HG03103 (cell line): Measurements from ENCODE around the gene SERTAD4.

Experiments
- ATAC-seq: cut with Tn5 transposase; IDR thresholded peaks from one replicate; pipeline ENCODE4 v1.9.1; 2021; ENCODE audit warnings: low read depth; ENCODE audit not compliant: unreplicated experiment

The SERTAD4 gene

GRCh38 chr1:210231846-210232510 lies 618 bp upstream of the SERTAD4 start:
- no peak for ATAC-seq

GRCh38 chr1:210233216-210233494 lies 559 bp downstream of the SERTAD4 start:
- ATAC-seq, result no peak

GRCh38 chr1:210233495-210234328 lies 1.1 kb downstream of the SERTAD4 start:
- no peak for ATAC-seq

GRCh38 chr1:210234329-210234757 lies 1.7 kb downstream of the SERTAD4 start:
- no peak for ATAC-seq

GRCh38 chr1:210235363-210236053 lies 2.9 kb downstream of the SERTAD4 start:
- ATAC-seq, result no peak

GRCh38 chr1:210236386-210236839 lies 3.8 kb downstream of the SERTAD4 start:
- no peak for ATAC-seq

GRCh38 chr1:210236840-210237409 lies 4.3 kb downstream of the SERTAD4 start:
- no peak for ATAC-seq

- ATAC-seq, result no peak
These were observed 4.9 kb downstream of the SERTAD4 start for GRCh38 chr1:210237479-210237878.

- no peak for ATAC-seq
These were observed 5.4 kb downstream of the SERTAD4 start for GRCh38 chr1:210237981-210238380.

- ATAC-seq, result no peak
These were observed 6.9 kb downstream of the SERTAD4 start for GRCh38 chr1:210239349-210240111.

- no peak for ATAC-seq
These were observed 8.5 kb downstream of the SERTAD4 start for GRCh38 chr1:210241121-210241520.

GRCh38 chr1:210244746-210245367 lies 12.3 kb downstream of the SERTAD4 start:
- no peak for ATAC-seq

GRCh38 chr1:210246447-210246846 lies 13.9 kb downstream of the SERTAD4 start:
- no peak for ATAC-seq

- no peak for ATAC-seq
These were observed 15.7 kb downstream of the SERTAD4 start for GRCh38 chr1:210248341-210248740.

- ATAC-seq, result no peak
These were observed 18.0 kb downstream of the SERTAD4 start for GRCh38 chr1:210250665-210250997.

GRCh38 chr1:210250998-210251679 lies 18.5 kb downstream of the SERTAD4 start:
- ATAC-seq, result no peak

GRCh38 chr1:210251680-210252490 lies 19.3 kb downstream of the SERTAD4 start:
- ATAC-seq, result no peak

- no peak for ATAC-seq
These were observed 20.0 kb downstream of the SERTAD4 start for GRCh38 chr1:210252621-210253051.

- ATAC-seq, result no peak
These were observed 21.7 kb downstream of the SERTAD4 start for GRCh38 chr1:210254298-210254697.
